Neural cell (in vitro differentiated cells): Measurements from ENCODE around the gene DOK1. TPM values are rescaled to one million over a fixed set of nuclear protein-coding genes. Genes with fewer than 3 reads are reported as not detected.

Experiments
- H2AFZ ChIP-seq: fragments of 200-600, 300-800 bp; sonication (generic), shearing (Covaris generic); 2 replicates; pipeline ENCODE4 v1.6.0; 2014; ENCODE audit warnings: low read depth, mild to moderate bottlenecking, antibody characterized with exemption, low read length, moderate library complexity
- H3F3A ChIP-seq: fragments of 200-600 bp; shearing (Covaris generic); 2 replicates; pipeline ENCODE4 v1.6.1; 2016; ENCODE audit warnings: mild to moderate bottlenecking, moderate library complexity, mixed read lengths, antibody characterized with exemption, low read length; ENCODE audit not compliant: insufficient read depth, poor library complexity, severe bottlenecking
- H3K27ac ChIP-seq: fragments of 200-600, 300-800 bp; sonication (generic), shearing (Covaris generic); 2 replicates; pipeline ENCODE4 v1.5.1; 2014; ENCODE audit warnings: mild to moderate bottlenecking, low read length, moderate library complexity
- H3K27me3 ChIP-seq: fragments of 300-800, 200-600 bp; sonication (generic), shearing (Covaris generic); 2 replicates; pipeline ENCODE4 v1.6.0; 2014; ENCODE audit warnings: mild to moderate bottlenecking, low read depth, low read length, moderate library complexity; ENCODE audit not compliant: insufficient read depth
- H3K36me3 ChIP-seq: fragments of 300-800, 200-600 bp; sonication (generic), shearing (Covaris generic); 2 replicates; pipeline ENCODE4 v1.5.1; 2014; ENCODE audit warnings: mild to moderate bottlenecking, antibody characterized with exemption, low read length, moderate library complexity; ENCODE audit not compliant: insufficient read depth
- H3K4me2 ChIP-seq: fragments of 300-800, 200-600 bp; sonication (generic), shearing (Covaris generic); 2 replicates; pipeline ENCODE4 v1.6.0; 2014; ENCODE audit warnings: mild to moderate bottlenecking, low read length
- H3K4me3 ChIP-seq: fragments of 300-800, 200-600 bp; sonication (generic), shearing (Covaris generic); 2 replicates; pipeline ENCODE4 v1.5.1; 2014; ENCODE audit warnings: mild to moderate bottlenecking, low read length, moderate library complexity
- H3K79me2 ChIP-seq: fragments of 200-600 bp; shearing (Covaris generic); replicated peaks from 2 replicates; pipeline ENCODE4 v1.6.0; 2014; ENCODE audit warnings: mild to moderate bottlenecking, low read length, moderate library complexity; ENCODE audit not compliant: insufficient read depth
- H3K9ac ChIP-seq: fragments of 300-800, 200-600 bp; sonication (generic), shearing (Covaris generic); 2 replicates; pipeline ENCODE4 v1.6.1; 2016; ENCODE audit warnings: mild to moderate bottlenecking, low read length, mixed read lengths
- H3K9me2 ChIP-seq: fragments of 200-600 bp; shearing (Covaris generic); 2 replicates; pipeline ENCODE4 v1.6.1; 2016; ENCODE audit warnings: mild to moderate bottlenecking, low read length, mixed read lengths; ENCODE audit not compliant: insufficient read depth
- H3K9me3 ChIP-seq: fragments of 200-600, 300-800 bp; sonication (generic), shearing (Covaris generic); 2 replicates; pipeline ENCODE4 v1.6.1; 2016; ENCODE audit warnings: mild to moderate bottlenecking, mixed run types, low read length, moderate library complexity, mixed read lengths
- H4K20me1 ChIP-seq: fragments of 200-600 bp; shearing (Covaris generic); 2 replicates; pipeline ENCODE4 v1.6.1; 2016; ENCODE audit warnings: mild to moderate bottlenecking, mixed run types; ENCODE audit not compliant: insufficient read depth
- EP300 ChIP-seq: fragments of 450-650 bp; conservative IDR thresholded peaks from 2 replicates; pipeline ENCODE4 v1.6.1; 2014; ENCODE audit warnings: antibody characterized with exemption, mild to moderate bottlenecking, moderate library complexity; ENCODE audit not compliant: poor library complexity, severe bottlenecking
- EZH2 ChIP-seq: fragments of 200-600, 300-800 bp; shearing (Covaris generic), sonication (generic); IDR thresholded peaks from 2 replicates; pipeline ENCODE4 v1.6.1; 2014; ENCODE audit warnings: antibody characterized with exemption, low read length, borderline replicate concordance, mild to moderate bottlenecking; ENCODE audit not compliant: insufficient read depth, poor library complexity, severe bottlenecking
- MXI1 ChIP-seq: fragments of 450-650 bp; conservative IDR thresholded peaks from 2 replicates; pipeline ENCODE4 v1.6.1; 2014; ENCODE audit warnings: antibody characterized with exemption, mild to moderate bottlenecking; ENCODE audit not compliant: poor library complexity, severe bottlenecking
- POLR2AphosphoS5 ChIP-seq: IDR thresholded peaks from 2 replicates; pipeline ENCODE4 v1.6.1; 2012
- RAD21 ChIP-seq: fragments of 450-650 bp; conservative IDR thresholded peaks from 2 replicates; pipeline ENCODE4 v1.6.1; 2014; ENCODE audit warnings: antibody characterized with exemption, mild to moderate bottlenecking, moderate library complexity
- SMC3 ChIP-seq: fragments of 450-650 bp; conservative IDR thresholded peaks from 2 replicates; pipeline ENCODE4 v1.6.1; 2014; ENCODE audit warnings: antibody characterized with exemption, mild to moderate bottlenecking, moderate library complexity; ENCODE audit not compliant: poor library complexity
- TAF1 ChIP-seq: IDR thresholded peaks from 2 replicates; pipeline ENCODE4 v1.6.1; 2012; ENCODE audit warnings: low read depth
- polyA plus RNA-seq: library from polyadenylated mRNA; depleted of rRNA; stranded (reverse); fragments of >200 nt; gene quantifications from 2 replicates; pipeline ENCODE4 v1.2.3, GENCODE V29; 2014
- TF ChIP-seq, protein P1 (sequence below): fragments of 450-650 bp; IDR thresholded peaks from 2 replicates; pipeline ENCODE4 v1.5.1; 2014; ENCODE audit warnings: antibody characterized with exemption, mild to moderate bottlenecking, moderate library complexity; ENCODE audit not compliant: poor library complexity, severe bottlenecking
- TF ChIP-seq, protein P2 (sequence below): IDR thresholded peaks from 2 replicates; pipeline ENCODE4 v1.6.1; 2012; ENCODE audit warnings: borderline replicate concordance

Gene DOK1
- polyA plus RNA-seq, 1 donor from 2014 or later: 0.79 TPM

DNA sequence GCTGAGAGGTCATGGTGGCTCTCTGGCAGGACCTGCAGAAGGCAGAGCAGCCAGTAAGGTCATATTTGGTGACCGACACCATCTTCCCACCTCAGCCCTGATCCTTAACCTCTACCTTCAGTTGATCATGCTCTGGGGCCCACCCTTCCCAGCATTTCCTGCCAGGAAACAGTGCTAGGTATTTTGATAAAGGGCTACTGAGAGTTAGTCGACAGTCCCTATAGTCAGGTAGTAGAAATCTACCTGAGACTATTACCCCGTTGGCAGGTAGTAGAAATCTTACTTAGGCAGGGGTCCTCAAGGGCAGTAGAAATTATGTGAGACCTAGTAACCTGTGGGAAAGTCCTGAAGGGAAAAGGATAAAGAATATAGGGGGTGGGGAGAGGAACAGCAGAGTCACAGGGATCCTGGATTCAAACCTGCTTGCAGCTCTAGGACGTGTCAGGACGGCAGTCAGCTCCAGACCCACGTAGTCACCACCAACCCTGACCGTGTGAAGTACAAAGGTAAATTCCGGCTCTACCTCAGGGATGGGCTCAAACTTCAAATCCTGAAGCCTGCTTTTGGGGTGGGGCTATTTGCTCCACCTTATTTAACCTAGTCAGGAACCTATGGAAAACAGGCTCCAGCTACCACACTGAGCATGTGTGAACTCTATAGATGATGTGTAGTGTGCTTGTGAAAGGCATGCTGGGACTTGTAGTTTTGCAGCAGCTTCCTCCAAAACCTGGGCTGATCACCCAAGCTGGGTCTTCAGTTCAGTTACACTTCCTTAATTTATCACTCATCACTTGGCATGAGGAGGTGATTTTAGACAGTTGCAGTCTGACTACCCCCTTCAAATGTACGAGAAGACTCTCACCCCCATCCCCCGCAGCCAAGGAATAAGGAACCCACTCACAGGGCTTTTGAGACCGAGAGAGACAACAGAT, 28.5 kb upstream of the DOK1 start, which contains the start of gene DQX1:
Gene DQX1, minus strand, starts transcription at position 515 of the 932 bp plus-strand sequence. Its CDS starts 502 bp downstream, at position 13.
- peaks cover 13% of the 10 kb centered on the region for H3K79me2 ChIP-seq
- no peak within 1 kb of the TSS for H3K9ac ChIP-seq
- no peak within 1 kb of the TSS for H3K4me3 ChIP-seq
- no peaks in the 10 kb centered on the region for H3K9me2 ChIP-seq
- no peak within 1 kb of the TSS for H3K27ac ChIP-seq
- no peak within 1 kb of the TSS for H2AFZ ChIP-seq
- H3K9me3 ChIP-seq: no peaks in the 10 kb centered on the region
- TF ChIP-seq TAF1: no peak
- no peak for TF ChIP-seq POLR2AphosphoS5
- TF ChIP-seq, protein P1, sequence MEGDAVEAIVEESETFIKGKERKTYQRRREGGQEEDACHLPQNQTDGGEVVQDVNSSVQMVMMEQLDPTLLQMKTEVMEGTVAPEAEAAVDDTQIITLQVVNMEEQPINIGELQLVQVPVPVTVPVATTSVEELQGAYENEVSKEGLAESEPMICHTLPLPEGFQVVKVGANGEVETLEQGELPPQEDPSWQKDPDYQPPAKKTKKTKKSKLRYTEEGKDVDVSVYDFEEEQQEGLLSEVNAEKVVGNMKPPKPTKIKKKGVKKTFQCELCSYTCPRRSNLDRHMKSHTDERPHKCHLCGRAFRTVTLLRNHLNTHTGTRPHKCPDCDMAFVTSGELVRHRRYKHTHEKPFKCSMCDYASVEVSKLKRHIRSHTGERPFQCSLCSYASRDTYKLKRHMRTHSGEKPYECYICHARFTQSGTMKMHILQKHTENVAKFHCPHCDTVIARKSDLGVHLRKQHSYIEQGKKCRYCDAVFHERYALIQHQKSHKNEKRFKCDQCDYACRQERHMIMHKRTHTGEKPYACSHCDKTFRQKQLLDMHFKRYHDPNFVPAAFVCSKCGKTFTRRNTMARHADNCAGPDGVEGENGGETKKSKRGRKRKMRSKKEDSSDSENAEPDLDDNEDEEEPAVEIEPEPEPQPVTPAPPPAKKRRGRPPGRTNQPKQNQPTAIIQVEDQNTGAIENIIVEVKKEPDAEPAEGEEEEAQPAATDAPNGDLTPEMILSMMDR: no peak
- no peak for TF ChIP-seq SMC3
- no peak for TF ChIP-seq RAD21
- no peak for TF ChIP-seq MXI1
- peaks cover 13% of the 10 kb centered on the region for H3K27me3 ChIP-seq
- no peaks in the 10 kb centered on the region for H3F3A ChIP-seq
- H4K20me1 ChIP-seq: no peaks in the 10 kb centered on the region
- H3K36me3 ChIP-seq: no peaks in the 10 kb centered on the region
- no peak within 1 kb of the TSS for H3K4me2 ChIP-seq

DNA sequence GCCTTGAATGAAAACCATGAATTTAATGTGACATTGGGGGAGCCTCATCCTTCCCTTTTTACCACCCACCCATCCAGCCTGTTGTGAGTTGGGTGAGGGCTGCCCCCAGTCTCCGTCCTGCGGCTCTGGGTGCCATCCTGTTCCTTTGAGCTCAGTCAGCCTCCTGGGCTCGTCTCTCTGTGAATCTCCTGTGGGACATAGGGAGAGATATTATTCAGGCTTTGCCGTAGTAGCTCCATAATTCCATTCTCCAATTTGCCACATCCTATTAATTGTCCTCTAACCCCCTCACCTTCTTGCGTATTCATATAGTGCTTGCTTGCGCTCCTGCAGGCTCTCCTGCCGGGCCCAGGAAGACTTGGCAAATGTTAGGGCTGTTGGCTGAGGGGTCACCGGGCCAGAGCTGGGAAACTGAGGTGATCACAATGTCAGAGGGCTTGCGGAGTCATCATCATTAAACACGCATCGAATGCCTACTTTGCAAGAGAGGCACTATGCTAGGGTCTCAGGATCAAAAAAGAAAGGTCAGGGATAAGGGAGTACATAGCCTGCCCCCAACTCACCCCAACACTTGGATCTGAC, 27.8 kb upstream of the DOK1 start:
- Histone ChIP-seq H3K9ac (no peak overlapping the region), H3K79me2 (peaks cover 14% of the 10 kb centered on the region), H3F3A (no peaks in the 10 kb centered on the region), H3K9me3 (no peaks in the 10 kb centered on the region), H4K20me1 (no peaks in the 10 kb centered on the region), H3K4me2 (no peak overlapping the region), H3K36me3 (no peaks in the 10 kb centered on the region), H3K4me3 (no peak overlapping the region), H3K27ac (no peak overlapping the region), H2AFZ (no peak overlapping the region), H3K27me3 (peaks cover 7% of the 10 kb centered on the region), H3K9me2 (no peaks in the 10 kb centered on the region)
- TF ChIP-seq, protein P2, sequence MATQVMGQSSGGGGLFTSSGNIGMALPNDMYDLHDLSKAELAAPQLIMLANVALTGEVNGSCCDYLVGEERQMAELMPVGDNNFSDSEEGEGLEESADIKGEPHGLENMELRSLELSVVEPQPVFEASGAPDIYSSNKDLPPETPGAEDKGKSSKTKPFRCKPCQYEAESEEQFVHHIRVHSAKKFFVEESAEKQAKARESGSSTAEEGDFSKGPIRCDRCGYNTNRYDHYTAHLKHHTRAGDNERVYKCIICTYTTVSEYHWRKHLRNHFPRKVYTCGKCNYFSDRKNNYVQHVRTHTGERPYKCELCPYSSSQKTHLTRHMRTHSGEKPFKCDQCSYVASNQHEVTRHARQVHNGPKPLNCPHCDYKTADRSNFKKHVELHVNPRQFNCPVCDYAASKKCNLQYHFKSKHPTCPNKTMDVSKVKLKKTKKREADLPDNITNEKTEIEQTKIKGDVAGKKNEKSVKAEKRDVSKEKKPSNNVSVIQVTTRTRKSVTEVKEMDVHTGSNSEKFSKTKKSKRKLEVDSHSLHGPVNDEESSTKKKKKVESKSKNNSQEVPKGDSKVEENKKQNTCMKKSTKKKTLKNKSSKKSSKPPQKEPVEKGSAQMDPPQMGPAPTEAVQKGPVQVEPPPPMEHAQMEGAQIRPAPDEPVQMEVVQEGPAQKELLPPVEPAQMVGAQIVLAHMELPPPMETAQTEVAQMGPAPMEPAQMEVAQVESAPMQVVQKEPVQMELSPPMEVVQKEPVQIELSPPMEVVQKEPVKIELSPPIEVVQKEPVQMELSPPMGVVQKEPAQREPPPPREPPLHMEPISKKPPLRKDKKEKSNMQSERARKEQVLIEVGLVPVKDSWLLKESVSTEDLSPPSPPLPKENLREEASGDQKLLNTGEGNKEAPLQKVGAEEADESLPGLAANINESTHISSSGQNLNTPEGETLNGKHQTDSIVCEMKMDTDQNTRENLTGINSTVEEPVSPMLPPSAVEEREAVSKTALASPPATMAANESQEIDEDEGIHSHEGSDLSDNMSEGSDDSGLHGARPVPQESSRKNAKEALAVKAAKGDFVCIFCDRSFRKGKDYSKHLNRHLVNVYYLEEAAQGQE: no peak
- TF ChIP-seq TAF1 (no peak), POLR2AphosphoS5 (no peak), RAD21 (no peak), EZH2 (no peak), EP300 (no peak), SMC3 (no peak), MXI1 (no peak)
- TF ChIP-seq, protein P1: no peak
